Endothelial cell of umbilical vein (primary cell): Measurements from ENCODE around the gene SPON1. TPM values are rescaled to one million over a fixed set of nuclear protein-coding genes. Genes with fewer than 3 reads are reported as not detected.

Source experiments
- BruUV-seq: library from RNA; stranded (reverse); fragments of 400-500 nt; replicated peaks from 2 replicates; lab custom pipeline; 2021; lab: Mats Ljungman, UMichigan
- CTCF ChIA-PET: fragments of 300-600, 350-600 bp; sonication (Branson Sonifier 250); formaldehyde crosslinking; loops from one replicate; lab custom pipeline; 2021; ENCODE audit warnings: antibody characterized with exemption, inconsistent platforms; lab: Charles Lee
- POLR2A ChIA-PET: fragments of 300-600, 350-600 bp; sonication (Branson Sonifier 250); formaldehyde crosslinking; loops from one replicate; lab custom pipeline; 2021; ENCODE audit warnings: antibody characterized with exemption, inconsistent platforms; lab: Charles Lee
- DNase-seq: peaks from one replicate; pipeline ENCODE4 v3.0.0-alpha.2; 2011; ENCODE audit warnings: low read depth, low spot score
- FAIRE-seq: peaks from 2 replicates; lab custom pipeline; 2011; peaks lifted over from hg19 to GRCh38; lab: Jason Lieb, UNC
- H2AFZ ChIP-seq: 2 replicates; pipeline ENCODE4 v1.6.0; 2012; ENCODE audit warnings: low read depth, low read length, control low read depth, inconsistent platforms
- H3K27ac ChIP-seq: 2 replicates; pipeline ENCODE4 v1.5.1; 2011; ENCODE audit warnings: low read depth, mild to moderate bottlenecking, control low read depth, low read length, moderate library complexity; ENCODE audit not compliant: insufficient read depth
- H3K27me3 ChIP-seq, 2 experiments: 2 replicates each; pipeline versions ENCODE4 v1.6.0 to v1.6.1; 2011; ENCODE audit warnings: low read length in 2 of 2, mixed read lengths in 1 of 2; ENCODE audit not compliant: control insufficient read depth in 2 of 2, insufficient read depth in 2 of 2
- H3K36me3 ChIP-seq, 2 experiments: 2 replicates in 1 of 2; 3 replicates in 1 of 2; pipeline ENCODE4 v1.5.1; 2011; ENCODE audit warnings: low read length in 2 of 2, mild to moderate bottlenecking in 1 of 2, moderate library complexity in 1 of 2; ENCODE audit not compliant: control insufficient read depth in 2 of 2, insufficient read depth in 2 of 2; ENCODE audit errors: extremely low read depth in 1 of 2
- H3K4me1 ChIP-seq: 3 replicates; pipeline ENCODE4 v1.5.1; 2011; ENCODE audit warnings: mild to moderate bottlenecking, low read length; ENCODE audit not compliant: control insufficient read depth, insufficient read depth; ENCODE audit errors: extremely low read depth
- H3K4me2 ChIP-seq: 2 replicates; pipeline ENCODE4 v1.6.1; 2011; ENCODE audit warnings: low read length, control low read depth, mixed read lengths; ENCODE audit not compliant: insufficient read depth
- H3K4me3 ChIP-seq, 3 experiments: fragments of 200-600 bp in 1 of 3; sonication (generic), shearing (Covaris generic) in 1 of 3; replicated peaks in 1 of 3; 2 replicates each; pipeline ENCODE4 v1.5.1; 2011 to 2016; ENCODE audit warnings: control low read depth in 3 of 3, low read length in 3 of 3, mild to moderate bottlenecking in 2 of 3, inconsistent platforms in 1 of 3, low read depth in 1 of 3, moderate library complexity in 1 of 3; ENCODE audit not compliant: insufficient read depth in 1 of 3
- H3K79me2 ChIP-seq: 2 replicates; pipeline ENCODE4 v1.6.0; 2012; ENCODE audit warnings: low read length, inconsistent platforms; ENCODE audit not compliant: control insufficient read depth, insufficient read depth
- H3K9ac ChIP-seq: replicated peaks from 2 replicates; pipeline ENCODE3; 2011; ENCODE audit warnings: low read length, control low read depth; ENCODE audit not compliant: insufficient read depth; ENCODE audit errors: extremely low read depth
- H3K9me1 ChIP-seq: replicated peaks from 3 replicates; pipeline ENCODE4 v1.6.0; 2011; ENCODE audit warnings: mild to moderate bottlenecking, low read length; ENCODE audit not compliant: control insufficient read depth, insufficient read depth; ENCODE audit errors: extremely low read depth
- H3K9me3 ChIP-seq: replicated peaks from 2 replicates; pipeline ENCODE4 v1.5.1; 2012; ENCODE audit warnings: low read length, inconsistent platforms; ENCODE audit not compliant: control insufficient read depth, insufficient read depth
- H4K20me1 ChIP-seq: replicated peaks from 2 replicates; pipeline ENCODE3; 2011; ENCODE audit warnings: mild to moderate bottlenecking, low read length; ENCODE audit not compliant: control insufficient read depth, insufficient read depth; ENCODE audit errors: extremely low read depth
- EZH2 ChIP-seq: IDR thresholded peaks from 2 replicates; pipeline ENCODE4 v1.6.1; 2012; ENCODE audit warnings: borderline replicate concordance, low read depth, mild to moderate bottlenecking, moderate library complexity, low read length, inconsistent platforms; ENCODE audit not compliant: severe bottlenecking
- FOS ChIP-seq: IDR thresholded peaks from 2 replicates; pipeline ENCODE4 v1.6.1; 2011; ENCODE audit warnings: mild to moderate bottlenecking, low read length, moderate library complexity, borderline replicate concordance; ENCODE audit not compliant: insufficient read depth
- GATA2 ChIP-seq: IDR thresholded peaks from 2 replicates; pipeline ENCODE4 v1.7.0; 2011; ENCODE audit warnings: low read depth, mild to moderate bottlenecking, moderate library complexity, mixed read lengths, low read length; ENCODE audit not compliant: insufficient read length, insufficient read depth
- JUN ChIP-seq: IDR thresholded peaks from 2 replicates; pipeline ENCODE4 v1.6.1; 2011; ENCODE audit warnings: borderline replicate concordance, low read depth; ENCODE audit not compliant: insufficient read length, insufficient read depth
- MYC ChIP-seq: IDR thresholded peaks from one replicate; pipeline ENCODE4 v1.6.1; 2011; ENCODE audit warnings: mild to moderate bottlenecking, low read depth, low read length
- POLR2A ChIP-seq: IDR thresholded peaks from 2 replicates; pipeline ENCODE4 v1.6.1; 2012; ENCODE audit warnings: low read depth, mild to moderate bottlenecking, control low read depth, low read length
- POLR2AphosphoS5 ChIP-seq: IDR thresholded peaks from 2 replicates; pipeline ENCODE4 v1.6.1; 2012; ENCODE audit warnings: low read depth, mild to moderate bottlenecking, control low read depth, low read length, moderate library complexity; ENCODE audit not compliant: insufficient read depth
- dilution Hi-C: fragments of 300-500 bp; cut with MboI; formaldehyde crosslinking; loops from one replicate; pipeline ENCODE4 v1.15.0; 2019; ENCODE audit warnings: low sequenced_read_pairs; ENCODE audit not compliant: extremely low pct_ligation_motif_present
- intact Hi-C: fragments of 100-400 bp; cut with micrococcal nuclease; formaldehyde crosslinking; loops from one replicate; pipeline ENCODE4 v1.10.0; 2022
- polyA plus RNA-seq, 4 experiments: library from polyadenylated mRNA; depleted of rRNA in 3 of 4; stranded (reverse) in 3 of 4; unstranded in 1 of 4; fragments of >200 nt; gene quantifications; 2 replicates each; pipeline versions ENCODE4 v1.2.1 to v1.2.3, GENCODE V29; 2011 to 2012; ENCODE audit warnings: missing spikeins in 1 of 4
- total RNA-seq: library from RNA; stranded (reverse); gene quantifications from 2 replicates; pipeline ENCODE4 v1.2.3, GENCODE V29; 2021
- TF ChIP-seq, protein P1 (sequence below), 2 donors: IDR thresholded peaks; 1 replicate in 1 of 2; 2 replicates in 1 of 2; pipeline ENCODE4 v1.5.1; 2011; ENCODE audit warnings: low read length in 2 of 2, mild to moderate bottlenecking in 2 of 2, moderate library complexity in 2 of 2, control low read depth in 1 of 2, inconsistent platforms in 1 of 2, low read depth in 1 of 2; ENCODE audit not compliant: insufficient read depth in 1 of 2; ENCODE audit errors: extremely low read depth in 1 of 2

Gene SPON1
- total and polyA plus RNA-seq, 2 donors (not counting 3 experiments of a cell fraction or from before 2014, with no cell fraction given), result 0.31 TPM; not detected in 1

DNA sequence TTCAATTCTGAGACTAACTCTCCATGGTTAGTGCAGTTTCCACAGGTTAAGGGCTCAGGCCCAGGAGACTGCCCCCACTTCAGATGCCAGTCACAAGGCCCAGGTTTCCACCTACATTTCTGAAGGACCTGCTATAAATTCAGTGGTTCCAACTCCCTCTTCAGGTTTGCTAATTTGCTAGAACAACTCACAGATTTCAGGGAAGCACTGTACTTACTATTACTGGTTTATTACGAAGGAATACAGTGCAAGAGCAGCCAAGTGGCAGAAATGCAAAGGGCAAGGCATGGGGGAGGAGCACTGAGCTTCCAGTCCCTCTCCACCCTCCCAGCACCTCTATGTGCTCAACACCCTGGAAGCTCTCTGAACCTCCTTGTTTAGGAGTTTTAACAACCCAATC lies 39.3 kb upstream of the SPON1 start:
- Histone ChIP-seq H2AFZ (no peak overlapping the region), H3K9me3 (no peaks in the 10 kb centered on the region), H3K4me1 (peaks cover 20% of the 10 kb centered on the region), H3K27me3 (peaks cover 7 to 17% of the 10 kb centered on the region in 2 experiments), H3K9me1 (no peaks in the 10 kb centered on the region), H3K4me2 (peak overlapping the region; percentile 65), H3K27ac (no peak overlapping the region), H3K36me3 (no peaks in the 10 kb centered on the region), H4K20me1 (no peaks in the 10 kb centered on the region), H3K9ac (no peak overlapping the region), H3K4me3 (no peak overlapping the region), H3K79me2 (no peaks in the 10 kb centered on the region)
- intact Hi-C loops, result no loop called here
- dilution Hi-C loops, result no loop called here
- TF ChIP-seq POLR2A (no peak), FOS (no peak), EZH2 (no peak), POLR2AphosphoS5 (no peak), JUN (no peak), MYC (no peak), GATA2 (no peak)
- TF ChIP-seq, protein P1, sequence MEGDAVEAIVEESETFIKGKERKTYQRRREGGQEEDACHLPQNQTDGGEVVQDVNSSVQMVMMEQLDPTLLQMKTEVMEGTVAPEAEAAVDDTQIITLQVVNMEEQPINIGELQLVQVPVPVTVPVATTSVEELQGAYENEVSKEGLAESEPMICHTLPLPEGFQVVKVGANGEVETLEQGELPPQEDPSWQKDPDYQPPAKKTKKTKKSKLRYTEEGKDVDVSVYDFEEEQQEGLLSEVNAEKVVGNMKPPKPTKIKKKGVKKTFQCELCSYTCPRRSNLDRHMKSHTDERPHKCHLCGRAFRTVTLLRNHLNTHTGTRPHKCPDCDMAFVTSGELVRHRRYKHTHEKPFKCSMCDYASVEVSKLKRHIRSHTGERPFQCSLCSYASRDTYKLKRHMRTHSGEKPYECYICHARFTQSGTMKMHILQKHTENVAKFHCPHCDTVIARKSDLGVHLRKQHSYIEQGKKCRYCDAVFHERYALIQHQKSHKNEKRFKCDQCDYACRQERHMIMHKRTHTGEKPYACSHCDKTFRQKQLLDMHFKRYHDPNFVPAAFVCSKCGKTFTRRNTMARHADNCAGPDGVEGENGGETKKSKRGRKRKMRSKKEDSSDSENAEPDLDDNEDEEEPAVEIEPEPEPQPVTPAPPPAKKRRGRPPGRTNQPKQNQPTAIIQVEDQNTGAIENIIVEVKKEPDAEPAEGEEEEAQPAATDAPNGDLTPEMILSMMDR (IDR thresholded peaks at IDR 0.05; ENCODE audit: extremely low read depth in 1 of 2, insufficient read depth in 1 of 2, low read depth in 1 of 2, low read length in 2 of 2), result no peak
- FAIRE-seq (no peak), DNase-seq (no peak)
- BruUV-seq, result no TSS peak
- POLR2A ChIA-PET, result no interaction called here
- CTCF ChIA-PET, result no interaction called here
